HEK293 (cell line): ENCODE results near the gene SLC11A2.

Experiments
- GLI2 ChIP-seq: fragments of 450-650 bp; formaldehyde crosslinking; IDR thresholded peaks from 2 replicates; pipeline ENCODE4; 2017; ENCODE audit warnings: missing biosample characterization, missing genetic modification characterization, low read depth, borderline replicate concordance
- KLF7 ChIP-seq: fragments of 450-650 bp; formaldehyde crosslinking; IDR thresholded peaks from 2 replicates; pipeline ENCODE4 v1.5.1; 2016; ENCODE audit warnings: missing biosample characterization, missing genetic modification characterization, borderline replicate concordance
- KLF9 ChIP-seq: fragments of 450-650 bp; formaldehyde crosslinking; IDR thresholded peaks from 2 replicates; pipeline ENCODE4 v1.5.1; 2016; ENCODE audit warnings: missing biosample characterization, missing genetic modification characterization, low read depth
- RBAK ChIP-seq: fragments of 450-650 bp; formaldehyde crosslinking; IDR thresholded peaks from 2 replicates; pipeline ENCODE4 v1.5.1; 2016; ENCODE audit warnings: missing biosample characterization, missing genetic modification characterization
- TCF7L2 ChIP-seq: IDR thresholded peaks from 2 replicates; pipeline ENCODE4 v1.6.1; 2011; ENCODE audit warnings: low read depth, mild to moderate bottlenecking, inconsistent platforms, low read length, moderate library complexity, borderline replicate concordance
- ZBTB7A ChIP-seq: fragments of 450-650 bp; formaldehyde crosslinking; IDR thresholded peaks from 2 replicates; pipeline ENCODE4 v1.5.1; 2016; ENCODE audit warnings: low read depth, missing biosample characterization, missing genetic modification characterization
- ZFP41 ChIP-seq: fragments of 450-650 bp; formaldehyde crosslinking; IDR thresholded peaks from 2 replicates; pipeline ENCODE4 v1.5.1; 2016; ENCODE audit warnings: missing biosample characterization, missing genetic modification characterization, borderline replicate concordance
- ZNF19 ChIP-seq: fragments of 450-650 bp; formaldehyde crosslinking; IDR thresholded peaks from 2 replicates; pipeline ENCODE4; 2016; ENCODE audit warnings: missing biosample characterization, missing genetic modification characterization, low read depth
- TF ChIP-seq, protein P1 (sequence below): fragments of 450-650 bp; formaldehyde crosslinking; IDR thresholded peaks from 2 replicates; pipeline ENCODE4 v1.5.1; 2016; ENCODE audit warnings: missing biosample characterization, missing genetic modification characterization

DNA sequence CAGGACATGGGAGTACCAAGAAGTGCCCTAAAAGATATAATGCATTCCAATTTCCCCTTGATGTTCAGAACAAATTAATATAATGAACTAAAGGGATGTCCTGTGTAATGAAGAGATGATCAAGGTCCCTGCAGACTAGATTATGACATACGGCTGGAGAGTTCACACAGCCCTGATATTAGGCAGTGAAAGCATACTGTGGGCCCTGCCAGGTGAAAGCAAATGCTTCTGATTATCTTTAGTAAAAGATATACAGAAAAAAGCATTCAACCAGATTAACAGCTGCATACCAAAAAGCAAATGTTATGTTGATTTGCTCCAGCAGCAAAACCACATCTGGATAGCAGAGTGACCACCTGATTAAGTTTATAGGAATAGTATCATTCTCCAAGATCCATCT is 61.8 kb downstream of the SLC11A2 start:
- TF ChIP-seq, protein P1, sequence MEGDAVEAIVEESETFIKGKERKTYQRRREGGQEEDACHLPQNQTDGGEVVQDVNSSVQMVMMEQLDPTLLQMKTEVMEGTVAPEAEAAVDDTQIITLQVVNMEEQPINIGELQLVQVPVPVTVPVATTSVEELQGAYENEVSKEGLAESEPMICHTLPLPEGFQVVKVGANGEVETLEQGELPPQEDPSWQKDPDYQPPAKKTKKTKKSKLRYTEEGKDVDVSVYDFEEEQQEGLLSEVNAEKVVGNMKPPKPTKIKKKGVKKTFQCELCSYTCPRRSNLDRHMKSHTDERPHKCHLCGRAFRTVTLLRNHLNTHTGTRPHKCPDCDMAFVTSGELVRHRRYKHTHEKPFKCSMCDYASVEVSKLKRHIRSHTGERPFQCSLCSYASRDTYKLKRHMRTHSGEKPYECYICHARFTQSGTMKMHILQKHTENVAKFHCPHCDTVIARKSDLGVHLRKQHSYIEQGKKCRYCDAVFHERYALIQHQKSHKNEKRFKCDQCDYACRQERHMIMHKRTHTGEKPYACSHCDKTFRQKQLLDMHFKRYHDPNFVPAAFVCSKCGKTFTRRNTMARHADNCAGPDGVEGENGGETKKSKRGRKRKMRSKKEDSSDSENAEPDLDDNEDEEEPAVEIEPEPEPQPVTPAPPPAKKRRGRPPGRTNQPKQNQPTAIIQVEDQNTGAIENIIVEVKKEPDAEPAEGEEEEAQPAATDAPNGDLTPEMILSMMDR: no peak
- TF ChIP-seq RBAK (tag by site-specific recombination) (no peak), ZNF19 (no peak), KLF7 (tag by site-specific recombination) (no peak), ZBTB7A (no peak), KLF9 (tag by site-specific recombination) (no peak), ZFP41 (tag by site-specific recombination) (no peak), GLI2 (no peak), TCF7L2 (no peak)
